IMR-90 (cell line): ENCODE data around the gene CYP2E1. TPM values are rescaled to one million over a fixed set of nuclear protein-coding genes. Genes with fewer than 3 reads are reported as not detected.
"Not testable (repeated sequence)": the region's sequence is repeated elsewhere in the genome, so short reads cannot be mapped to it uniquely, and the experiment has no call there.

Experiments
- ATAC-seq: fragments of 200-7000 bp; cut with Tn5 transposase; 2 replicates; pipeline ENCODE4 v1.9.1; 2020; ENCODE audit warnings: low read depth, mild to moderate bottlenecking, moderate library complexity
- BruUV-seq: library from RNA; stranded (reverse); fragments of 400-500 nt; replicated peaks from 2 replicates; lab custom pipeline; 2021; lab: Mats Ljungman, UMichigan
- CTCF ChIA-PET: fragments of 300-600 bp; formaldehyde crosslinking; extraction: SDS; loops from one replicate; lab custom pipeline; 2021; ENCODE audit warnings: antibody characterized with exemption; lab: Yijun Ruan, JAX
- POLR2A ChIA-PET: fragments of 300-600 bp; sonication (Branson Sonifier 250); formaldehyde crosslinking; loops from one replicate; lab custom pipeline; 2022; ENCODE audit warnings: antibody characterized with exemption; ENCODE audit not compliant: unreplicated experiment; lab: Charles Lee
- DNase-seq: peaks from one replicate; pipeline ENCODE4 v3.0.0; 2013
- H2AFZ ChIP-seq: replicated peaks from 2 replicates; pipeline ENCODE3; 2013; ENCODE audit warnings: low read length, mild to moderate bottlenecking; ENCODE audit not compliant: poor library complexity
- H2AK5ac ChIP-seq: 2 replicates; pipeline ENCODE4 v1.6.1; 2013; ENCODE audit warnings: low read depth, low read length, inconsistent platforms
- H2AK9ac ChIP-seq: replicated peaks from 2 replicates; pipeline ENCODE3; 2013; ENCODE audit warnings: mild to moderate bottlenecking, low read depth, low read length, moderate library complexity; ENCODE audit not compliant: poor library complexity
- H2BK120ac ChIP-seq: 2 replicates; pipeline ENCODE4 v1.6.1; 2013; ENCODE audit warnings: low read depth, low read length, inconsistent platforms
- H2BK15ac ChIP-seq: 3 replicates; pipeline ENCODE4 v1.6.1; 2013; ENCODE audit warnings: low read depth, low read length, inconsistent platforms
- H2BK20ac ChIP-seq: 2 replicates; pipeline ENCODE4 v1.6.1; 2013; ENCODE audit warnings: low read depth, mild to moderate bottlenecking, inconsistent platforms, low read length, moderate library complexity
- H2BK5ac ChIP-seq: 2 replicates; pipeline ENCODE4 v1.6.1; 2013; ENCODE audit warnings: mild to moderate bottlenecking, low read depth, low read length, inconsistent platforms; ENCODE audit not compliant: poor library complexity, severe bottlenecking
- H3K14ac ChIP-seq: replicated peaks from 2 replicates; pipeline ENCODE4 v1.6.1; 2013; ENCODE audit warnings: low read depth, low read length, inconsistent platforms
- H3K18ac ChIP-seq: 2 replicates; pipeline ENCODE4 v1.6.1; 2013; ENCODE audit warnings: low read depth, low read length, control low read depth
- H3K23ac ChIP-seq: 2 replicates; pipeline ENCODE4 v1.6.1; 2013; ENCODE audit warnings: low read depth, low read length, inconsistent platforms
- H3K27ac ChIP-seq: 2 replicates; pipeline ENCODE4 v1.5.1; 2013; ENCODE audit warnings: mild to moderate bottlenecking, control low read depth, low read length; ENCODE audit not compliant: insufficient read depth
- H3K27me3 ChIP-seq: 2 replicates; pipeline ENCODE4 v1.6.1; 2013; ENCODE audit warnings: low read length; ENCODE audit not compliant: control insufficient read depth, insufficient read depth
- H3K36me3 ChIP-seq: 2 replicates; pipeline ENCODE4 v1.6.1; 2013; ENCODE audit warnings: low read length, mixed read lengths; ENCODE audit not compliant: control insufficient read depth, insufficient read depth
- H3K4ac ChIP-seq: 2 replicates; pipeline ENCODE4 v1.6.1; 2013; ENCODE audit warnings: low read depth, low read length, inconsistent platforms
- H3K4me1 ChIP-seq: 2 replicates; pipeline ENCODE4 v1.6.1; 2013; ENCODE audit warnings: low read length, mixed read lengths; ENCODE audit not compliant: control insufficient read depth, insufficient read depth
- H3K4me2 ChIP-seq: 2 replicates; pipeline ENCODE4 v1.6.1; 2013; ENCODE audit warnings: low read depth, mild to moderate bottlenecking, control low read depth, low read length, moderate library complexity
- H3K4me3 ChIP-seq: 2 replicates; pipeline ENCODE4 v1.5.1; 2013; ENCODE audit warnings: low read depth, mild to moderate bottlenecking, control low read depth, low read length, moderate library complexity; ENCODE audit not compliant: insufficient read depth
- H3K56ac ChIP-seq: 2 replicates; pipeline ENCODE4 v1.6.1; 2013; ENCODE audit warnings: low read length, inconsistent platforms; ENCODE audit not compliant: insufficient read depth; ENCODE audit errors: extremely low read depth
- H3K79me1 ChIP-seq, 2 experiments: 2 replicates each; pipeline ENCODE4 v1.6.1; 2013; ENCODE audit warnings: low read length in 2 of 2, inconsistent platforms in 1 of 2, low read depth in 1 of 2
- H3K9ac ChIP-seq: 2 replicates; pipeline ENCODE4 v1.6.1; 2013; ENCODE audit warnings: low read depth, low read length, control low read depth
- H3K9me1 ChIP-seq: 2 replicates; pipeline ENCODE4 v1.6.1; 2013; ENCODE audit warnings: low read length, inconsistent platforms; ENCODE audit not compliant: insufficient read depth
- H3K9me3 ChIP-seq: 2 replicates; pipeline ENCODE4 v1.6.1; 2013; ENCODE audit warnings: low read length; ENCODE audit not compliant: control insufficient read depth, insufficient read depth
- H4K20me1 ChIP-seq: 2 replicates; pipeline ENCODE4 v1.6.1; 2013; ENCODE audit warnings: low read length, inconsistent platforms; ENCODE audit not compliant: insufficient read depth
- H4K5ac ChIP-seq: 2 replicates; pipeline ENCODE4 v1.6.1; 2013; ENCODE audit warnings: mild to moderate bottlenecking, low read depth, low read length, control low read depth
- H4K8ac ChIP-seq, 2 experiments: 2 replicates each; pipeline ENCODE4 v1.6.1; 2013; ENCODE audit warnings: low read depth in 2 of 2, low read length in 2 of 2, control low read depth in 1 of 2, inconsistent platforms in 1 of 2
- H4K91ac ChIP-seq: 2 replicates; pipeline ENCODE4 v1.6.1; 2013; ENCODE audit warnings: low read depth, low read length, inconsistent platforms; ENCODE audit not compliant: insufficient read depth
- WGBS, 2 experiments: methylation state at CpG; one replicate each; pipeline versions ENCODE4 v1.1.5 to v1.1.7; 2013; ENCODE audit warnings: missing lambda C conversion rate in 2 of 2; ENCODE audit not compliant: insufficient read length in 1 of 2; ENCODE audit errors: extremely low coverage in 2 of 2; 5-methylcytosine and 5-hydroxymethylcytosine counted together
- dilution Hi-C: fragments of 300-500 bp; cut with HindIII; formaldehyde crosslinking; loops from one replicate; pipeline ENCODE4 v1.14.3; 2018; ENCODE audit warnings: low sequenced_read_pairs; ENCODE audit not compliant: unreplicated experiment
- in situ Hi-C: fragments of 300-500 bp; cut with MboI; formaldehyde crosslinking; loops from 3 replicates; pipeline ENCODE4 v1.14.3; 2019; ENCODE audit warnings: low sequenced_read_pairs, inconsistent platforms, mixed read lengths
- intact Hi-C: fragments of 100-400 bp; cut with micrococcal nuclease; formaldehyde crosslinking; loops from 2 replicates; pipeline ENCODE4 v1.10.0; 2022
- polyA plus RNA-seq, 3 experiments: library from polyadenylated mRNA; depleted of rRNA; stranded (reverse); fragments of >200 nt; gene quantifications; 2 replicates each; pipeline ENCODE4 v1.2.3, GENCODE V29; 2012; ENCODE audit warnings: low replicate concordance in 1 of 3
- total RNA-seq: library from RNA; depleted of rRNA; stranded (reverse); fragments of >200 nt; gene quantifications from 2 replicates; pipeline ENCODE4 v1.2.3, GENCODE V29; 2012
- TF ChIP-seq, protein P1 (sequence below): conservative IDR thresholded peaks from 2 replicates; pipeline ENCODE4 v1.5.1; 2012; ENCODE audit warnings: mild to moderate bottlenecking, low read depth, low read length, improper control_type of control experiment

CYP2E1 gene
- total and polyA plus RNA-seq, 2 of the 4 experiments (the other 2 are of a cell fraction): 0.36 to 1.7 TPM

DNA sequence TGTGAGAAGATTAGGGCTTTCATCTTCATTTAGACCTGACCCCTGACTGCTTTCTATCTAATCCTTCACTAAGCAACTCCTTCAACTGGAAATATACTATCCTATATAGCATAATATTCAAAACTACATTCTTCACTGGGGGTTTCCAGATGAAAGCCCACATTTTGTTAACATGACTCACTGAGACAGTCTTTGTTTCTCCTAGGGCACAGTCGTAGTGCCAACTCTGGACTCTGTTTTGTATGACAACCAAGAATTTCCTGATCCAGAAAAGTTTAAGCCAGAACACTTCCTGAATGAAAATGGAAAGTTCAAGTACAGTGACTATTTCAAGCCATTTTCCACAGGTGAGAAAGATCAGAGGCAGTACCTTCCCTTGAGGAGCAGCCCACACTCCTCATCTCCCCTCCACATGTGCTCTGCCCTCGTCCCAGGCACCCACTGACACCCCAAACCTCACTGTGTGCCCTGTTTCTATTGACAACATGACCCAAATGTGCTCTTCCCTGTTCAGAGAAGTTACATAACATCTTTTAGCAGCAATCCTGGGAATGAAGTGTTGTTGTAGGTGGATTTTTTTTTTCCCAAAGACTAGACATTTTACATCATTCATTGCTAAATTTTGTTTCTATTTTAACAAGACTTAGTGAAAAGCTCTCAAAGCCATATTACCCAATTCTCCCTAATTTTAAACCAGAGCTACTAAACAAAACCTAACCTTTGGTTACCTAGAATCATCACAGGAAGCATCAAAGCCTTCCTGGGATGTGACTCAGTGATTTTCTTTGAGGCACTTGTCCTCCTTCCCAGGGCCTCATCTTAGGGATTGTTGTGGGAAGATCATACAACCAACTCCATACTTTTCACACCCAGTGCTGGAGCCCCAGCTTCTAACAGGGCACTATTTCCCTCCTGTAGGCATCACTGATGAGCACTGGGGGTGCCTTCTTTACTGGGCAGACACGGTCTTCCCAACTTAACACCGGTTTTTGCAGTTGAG, 10.7 kb downstream of the CYP2E1 start (continued):
- TF ChIP-seq, protein P1, sequence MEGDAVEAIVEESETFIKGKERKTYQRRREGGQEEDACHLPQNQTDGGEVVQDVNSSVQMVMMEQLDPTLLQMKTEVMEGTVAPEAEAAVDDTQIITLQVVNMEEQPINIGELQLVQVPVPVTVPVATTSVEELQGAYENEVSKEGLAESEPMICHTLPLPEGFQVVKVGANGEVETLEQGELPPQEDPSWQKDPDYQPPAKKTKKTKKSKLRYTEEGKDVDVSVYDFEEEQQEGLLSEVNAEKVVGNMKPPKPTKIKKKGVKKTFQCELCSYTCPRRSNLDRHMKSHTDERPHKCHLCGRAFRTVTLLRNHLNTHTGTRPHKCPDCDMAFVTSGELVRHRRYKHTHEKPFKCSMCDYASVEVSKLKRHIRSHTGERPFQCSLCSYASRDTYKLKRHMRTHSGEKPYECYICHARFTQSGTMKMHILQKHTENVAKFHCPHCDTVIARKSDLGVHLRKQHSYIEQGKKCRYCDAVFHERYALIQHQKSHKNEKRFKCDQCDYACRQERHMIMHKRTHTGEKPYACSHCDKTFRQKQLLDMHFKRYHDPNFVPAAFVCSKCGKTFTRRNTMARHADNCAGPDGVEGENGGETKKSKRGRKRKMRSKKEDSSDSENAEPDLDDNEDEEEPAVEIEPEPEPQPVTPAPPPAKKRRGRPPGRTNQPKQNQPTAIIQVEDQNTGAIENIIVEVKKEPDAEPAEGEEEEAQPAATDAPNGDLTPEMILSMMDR: no peak

GRCh38 chr10:133541441-133541975, 14.3 kb downstream of the CYP2E1 start:
- H3K9me3 ChIP-seq, H2AFZ ChIP-seq, H3K36me3 ChIP-seq, H3K9ac ChIP-seq, H3K4ac ChIP-seq, H2BK5ac ChIP-seq, H3K27ac ChIP-seq, H4K91ac ChIP-seq, H3K27me3 ChIP-seq, BruUV-seq, DNase-seq, H2AK5ac ChIP-seq, H4K5ac ChIP-seq, H3K23ac ChIP-seq, H2BK120ac ChIP-seq, CTCF ChIA-PET, H4K8ac ChIP-seq, H3K79me1 ChIP-seq, H2AK9ac ChIP-seq, H3K18ac ChIP-seq, H2BK20ac ChIP-seq, dilution Hi-C loops, H2BK15ac ChIP-seq, H3K56ac ChIP-seq, intact Hi-C loops, H3K4me3 ChIP-seq, POLR2A ChIA-PET, H3K14ac ChIP-seq, H4K20me1 ChIP-seq, in situ Hi-C loops, H3K4me2 ChIP-seq, H3K9me1 ChIP-seq, ATAC-seq, H3K4me1 ChIP-seq: not testable (repeated sequence)
- WGBS, 2 experiments: no CpG with 5 or more reads among the region's 6 CpGs
